Fibroblast of skin of left biceps (primary cell): ENCODE results near the gene NFIA.

Experiments used
- DNase-seq, 2 experiments: peaks; one replicate each; pipeline ENCODE4 v3.0.0-alpha.2; 2013; ENCODE audit warnings: low read depth in 2 of 2

NFIA gene

DNA sequence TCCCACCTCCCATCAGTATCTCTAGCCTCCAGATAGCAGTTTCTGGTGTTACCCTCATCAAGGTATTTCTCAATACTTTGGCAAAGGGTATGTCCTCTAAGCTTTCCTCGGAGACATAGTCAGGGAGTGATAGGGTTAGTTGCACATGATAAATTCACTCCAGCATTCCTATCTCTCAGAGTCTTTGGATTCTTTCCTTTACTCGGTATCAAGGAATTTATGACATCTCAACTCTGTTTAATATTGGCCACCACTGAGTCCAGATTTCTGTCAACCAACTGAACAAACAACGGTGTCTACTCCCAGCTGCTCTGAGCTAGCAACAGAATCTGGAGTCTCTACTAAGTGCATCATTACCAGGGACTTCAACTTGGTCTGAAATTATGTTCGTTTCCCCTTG lies 409.1 kb downstream of the NFIA start:
- DNase-seq, result peak; percentile 39 to 56

DNA sequence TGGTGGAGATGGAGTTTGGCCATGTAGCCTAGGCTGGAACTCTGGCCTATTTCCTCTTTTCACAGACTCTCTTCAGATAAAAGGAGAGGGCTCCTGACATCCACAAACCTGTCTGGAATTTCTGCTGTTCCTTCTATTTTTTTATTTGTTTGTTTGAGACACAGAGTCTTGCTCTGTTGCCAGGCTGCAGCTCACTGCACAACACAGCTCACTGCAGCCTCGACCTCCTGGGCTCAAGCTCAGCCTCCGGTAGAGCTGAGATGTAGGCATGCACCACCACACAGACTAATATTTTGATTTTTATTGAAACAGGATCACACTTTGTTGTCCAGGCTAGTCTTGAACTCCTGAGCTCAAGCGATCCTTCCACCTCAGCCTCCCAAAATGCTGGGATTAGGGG lies 411.6 kb downstream of the NFIA start:
- no peak for DNase-seq

DNA sequence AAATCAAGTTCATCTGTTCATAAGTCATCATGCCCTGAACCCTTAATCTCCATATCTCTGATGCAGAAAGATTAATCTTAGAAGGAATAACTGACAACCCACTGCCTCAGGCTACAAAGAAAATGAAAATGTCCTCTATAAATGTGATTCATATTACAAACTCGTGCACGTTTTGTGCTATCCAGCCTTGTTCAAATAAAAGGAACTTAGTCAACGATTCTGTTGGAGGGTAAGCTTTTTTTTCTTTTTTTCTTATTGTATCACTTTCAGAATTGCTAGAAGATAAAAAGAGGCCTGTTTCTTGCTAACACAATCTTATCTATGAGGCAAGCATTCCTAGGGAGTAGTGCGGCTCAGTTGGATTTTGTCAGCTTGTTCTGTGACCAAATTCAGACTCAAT lies 414.1 kb downstream of the NFIA start:
- no peak for DNase-seq

DNA sequence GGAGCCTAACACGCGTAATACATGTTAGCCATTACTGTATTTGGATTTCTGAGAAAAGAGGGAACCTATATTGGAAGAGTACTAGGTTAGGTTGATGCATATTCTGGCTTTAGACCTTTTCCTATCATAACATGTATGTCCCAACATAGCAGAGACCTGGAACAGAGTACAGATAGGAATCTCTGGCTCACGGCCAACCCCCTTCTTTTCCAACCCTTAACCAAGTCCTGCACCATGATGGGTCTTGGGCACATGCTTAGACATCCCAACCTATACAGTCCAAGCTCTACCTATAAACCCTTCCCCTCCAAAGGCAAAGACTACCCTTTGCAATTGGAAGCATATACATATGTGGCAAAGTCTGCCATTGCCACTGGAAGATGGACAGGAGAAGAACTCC lies 414.7 kb downstream of the NFIA start:
- no peak for DNase-seq

DNA sequence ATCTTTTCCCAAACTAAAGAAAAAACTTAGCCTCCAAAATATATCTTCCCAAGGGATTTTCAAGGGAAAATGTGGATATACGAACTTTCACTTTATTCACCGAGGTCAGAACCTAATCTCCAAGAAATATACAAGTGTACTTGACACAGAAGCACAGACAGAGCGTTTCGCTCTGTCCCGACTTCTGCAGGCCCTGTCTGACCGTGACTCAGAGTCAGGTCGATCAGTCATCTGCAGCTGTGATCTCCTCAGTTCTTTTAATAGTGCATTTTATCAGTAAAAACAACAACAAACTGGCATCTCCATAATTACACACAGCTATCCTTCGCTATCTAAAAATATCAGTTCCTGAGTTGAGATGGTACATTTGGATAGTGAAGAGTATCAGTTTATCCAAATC lies 416.0 kb downstream of the NFIA start:
- no peak for DNase-seq

DNA sequence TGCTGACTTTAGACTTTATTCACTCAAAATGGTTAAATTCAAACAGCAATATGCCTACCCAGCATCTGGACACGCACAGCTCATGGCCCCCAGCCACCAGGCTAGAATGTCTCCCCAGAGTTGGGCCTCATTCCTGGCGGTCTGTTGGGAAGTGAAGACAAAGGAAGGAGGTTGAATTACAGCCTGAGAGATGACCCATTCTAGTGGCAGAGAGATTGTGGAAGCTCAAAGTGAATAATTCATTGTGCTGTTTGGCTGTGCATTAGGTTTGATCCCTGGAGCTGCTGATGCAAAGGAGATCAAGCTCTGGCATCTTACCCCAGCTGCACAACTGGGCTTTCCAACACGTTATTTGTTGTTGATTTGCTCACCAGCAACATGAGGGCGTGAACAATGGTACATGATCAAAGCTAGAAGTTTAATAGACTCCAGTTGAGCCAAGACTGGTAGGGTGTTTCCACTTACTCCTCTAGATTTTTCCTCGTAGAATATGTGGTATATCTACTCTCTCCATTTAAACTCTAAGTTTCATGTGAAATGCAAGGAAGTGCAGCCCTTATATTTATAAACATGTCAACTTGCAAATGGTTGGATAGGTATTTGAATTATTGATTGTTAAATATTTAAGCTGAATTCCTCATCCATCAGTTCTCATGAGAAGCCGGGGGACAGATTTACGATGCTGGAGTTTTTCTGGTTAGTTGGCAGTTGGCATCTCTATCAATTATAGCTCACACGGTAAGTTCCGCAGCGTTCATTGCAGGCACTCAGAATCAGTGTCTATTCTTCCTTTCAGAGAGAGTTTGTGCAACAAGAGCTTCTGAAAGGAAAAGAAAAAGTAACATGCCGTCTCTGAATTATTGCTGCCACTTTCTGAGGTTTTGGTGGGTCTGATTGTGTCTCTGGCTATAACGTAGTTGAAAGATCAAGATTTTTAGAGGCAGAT lies 419.9 kb downstream of the NFIA start:
- no peak for DNase-seq

DNA sequence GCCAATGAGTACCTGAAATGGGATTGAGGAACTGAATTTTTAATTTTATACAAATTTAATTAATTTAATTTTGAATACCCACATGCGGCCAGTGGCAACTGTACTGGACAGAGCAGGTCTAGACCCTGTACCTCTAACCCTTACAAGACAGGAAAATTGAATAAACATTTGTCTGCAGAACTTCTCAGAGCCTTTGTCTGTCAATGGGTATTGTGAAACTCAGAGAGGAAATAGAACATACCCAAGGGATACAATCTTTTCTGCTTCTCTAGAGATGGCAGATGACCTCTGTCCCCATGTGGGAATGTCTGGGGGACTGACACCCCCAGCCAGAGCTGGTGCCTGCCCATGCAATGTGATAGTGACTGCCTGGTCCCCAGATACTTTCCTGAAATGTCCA lies 421.9 kb downstream of the NFIA start:
- no peak for DNase-seq

DNA sequence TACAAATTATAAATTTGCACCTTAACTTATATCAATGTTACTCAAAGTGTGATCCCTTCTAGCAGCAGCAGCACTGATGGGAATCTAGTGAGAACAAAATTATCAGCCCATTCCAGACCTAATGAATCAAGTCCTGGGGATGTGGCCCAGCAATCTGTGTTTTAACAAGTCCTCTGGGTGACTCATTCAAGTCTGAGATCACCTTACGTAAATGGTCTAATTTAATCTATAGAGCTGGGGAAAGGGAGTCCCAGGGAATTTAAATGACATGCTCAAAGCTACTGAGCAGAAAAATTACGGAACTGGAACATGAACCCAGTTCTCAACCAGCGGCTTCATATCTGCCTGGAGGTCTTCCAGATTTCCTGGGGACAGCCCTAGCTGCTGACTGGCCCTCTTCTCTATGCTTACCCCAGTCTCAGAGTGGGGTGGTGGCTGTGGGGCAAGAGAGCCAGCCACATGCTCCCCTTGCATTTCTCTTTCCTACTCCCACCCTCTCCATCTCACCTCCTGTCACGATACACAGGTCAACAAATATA lies 422.6 kb downstream of the NFIA start:
- DNase-seq, result no peak

DNA sequence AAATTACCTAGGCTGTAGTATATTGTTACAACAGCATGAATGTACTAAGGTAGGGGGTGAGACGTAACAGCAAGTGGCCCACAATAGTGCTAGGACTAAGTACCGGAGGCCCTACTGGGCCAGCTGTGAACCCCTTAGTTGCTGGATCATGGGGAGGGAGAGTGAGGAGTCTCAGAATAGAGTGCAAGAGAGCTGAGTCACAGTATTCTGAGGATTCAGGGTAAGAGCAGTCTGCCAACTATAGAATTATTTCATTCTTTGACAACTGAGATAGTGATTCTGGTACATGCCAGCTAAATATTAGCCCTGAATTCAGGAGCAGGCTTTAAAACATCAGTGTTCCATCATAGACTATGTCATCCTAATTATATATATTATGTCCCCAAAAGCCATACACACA lies 423.9 kb downstream of the NFIA start:
- DNase-seq, result no peak

DNA sequence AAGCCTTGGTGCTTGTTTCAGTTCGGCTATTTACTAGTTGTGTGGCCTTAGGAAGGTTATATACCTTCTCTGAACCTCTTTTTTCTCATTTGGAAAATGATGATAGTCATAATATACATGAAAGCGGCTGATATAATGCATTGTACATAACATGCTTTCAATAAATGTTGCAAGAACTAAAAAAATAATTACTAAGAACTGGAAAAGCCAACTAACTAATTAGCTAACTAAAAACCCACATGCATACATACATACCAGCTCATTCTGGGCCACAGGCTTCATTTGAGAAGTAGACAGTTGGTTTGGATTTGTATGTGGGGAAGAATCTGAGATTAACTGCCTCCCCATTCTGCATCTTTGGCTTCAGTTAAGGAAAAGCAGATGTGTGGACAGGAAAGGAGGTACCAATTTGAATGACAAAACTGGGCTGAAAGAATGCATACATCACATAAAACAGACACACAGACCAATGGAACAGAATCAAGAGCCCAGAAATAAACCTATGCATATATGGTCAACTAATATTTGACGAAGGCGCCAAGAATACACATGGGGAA lies 424.7 kb downstream of the NFIA start:
- no peak for DNase-seq
